ENCODE results near the gene SLF2.

The SLF2 gene

DNA sequence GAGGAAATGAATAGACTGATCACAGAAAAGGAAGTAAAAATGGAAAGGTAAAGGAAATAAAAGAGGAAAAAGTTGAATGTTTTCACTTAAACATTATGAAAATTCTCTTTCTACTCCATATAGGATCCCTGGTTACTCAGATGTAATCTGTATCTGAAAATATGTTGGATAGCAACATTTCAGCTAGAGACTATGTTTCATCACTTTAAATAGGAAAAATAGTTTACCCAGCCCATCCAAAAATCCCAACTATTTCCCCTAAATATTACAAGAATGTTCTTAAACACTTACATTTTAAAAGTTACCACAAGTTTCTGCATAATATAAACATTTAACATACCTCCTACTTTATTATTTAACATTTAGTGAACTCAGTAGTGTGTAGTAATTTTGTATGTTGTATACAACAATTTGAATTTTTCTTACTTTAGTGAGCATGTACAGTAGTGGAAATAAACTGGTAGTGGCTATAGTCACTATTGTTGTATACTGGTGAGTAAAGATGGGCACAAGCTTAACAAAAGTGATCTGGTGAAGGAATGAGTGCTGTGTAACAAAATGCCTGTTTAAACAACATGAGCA lies 27.1 kb downstream of the SLF2 start:
- TF ChIP-seq, protein P1, sequence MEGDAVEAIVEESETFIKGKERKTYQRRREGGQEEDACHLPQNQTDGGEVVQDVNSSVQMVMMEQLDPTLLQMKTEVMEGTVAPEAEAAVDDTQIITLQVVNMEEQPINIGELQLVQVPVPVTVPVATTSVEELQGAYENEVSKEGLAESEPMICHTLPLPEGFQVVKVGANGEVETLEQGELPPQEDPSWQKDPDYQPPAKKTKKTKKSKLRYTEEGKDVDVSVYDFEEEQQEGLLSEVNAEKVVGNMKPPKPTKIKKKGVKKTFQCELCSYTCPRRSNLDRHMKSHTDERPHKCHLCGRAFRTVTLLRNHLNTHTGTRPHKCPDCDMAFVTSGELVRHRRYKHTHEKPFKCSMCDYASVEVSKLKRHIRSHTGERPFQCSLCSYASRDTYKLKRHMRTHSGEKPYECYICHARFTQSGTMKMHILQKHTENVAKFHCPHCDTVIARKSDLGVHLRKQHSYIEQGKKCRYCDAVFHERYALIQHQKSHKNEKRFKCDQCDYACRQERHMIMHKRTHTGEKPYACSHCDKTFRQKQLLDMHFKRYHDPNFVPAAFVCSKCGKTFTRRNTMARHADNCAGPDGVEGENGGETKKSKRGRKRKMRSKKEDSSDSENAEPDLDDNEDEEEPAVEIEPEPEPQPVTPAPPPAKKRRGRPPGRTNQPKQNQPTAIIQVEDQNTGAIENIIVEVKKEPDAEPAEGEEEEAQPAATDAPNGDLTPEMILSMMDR (conservative IDR thresholded peaks at IDR 0.05), result no peak
- H3K27ac ChIP-seq, result no peak overlapping the region

DNA sequence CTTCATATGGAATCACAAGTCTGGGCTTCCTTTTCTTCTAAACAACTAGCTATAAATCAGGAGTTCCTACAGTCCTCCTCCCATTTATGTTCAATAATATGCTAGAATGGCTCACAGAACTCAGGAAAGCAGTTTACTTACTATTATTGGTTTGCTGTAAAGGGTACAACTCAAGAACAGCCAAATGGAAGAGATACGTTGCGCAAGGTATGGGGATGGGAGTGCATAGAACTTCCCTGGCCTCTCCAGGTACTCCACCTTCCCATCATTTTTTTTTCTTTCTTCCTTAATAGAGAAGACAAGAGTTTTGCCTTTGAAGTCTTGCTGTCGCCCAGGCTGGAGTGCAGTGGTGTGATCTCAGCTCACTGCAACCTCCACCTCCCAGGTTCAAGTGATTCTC lies 29.5 kb downstream of the SLF2 start:
- TF ChIP-seq, protein P1 (conservative IDR thresholded peaks at IDR 0.05), result no peak
- no peak overlapping the region for H3K27ac ChIP-seq

- H3K27ac ChIP-seq, result no peak overlapping the region
Observed at GRCh38 chr10:100943508-100943907, 30.7 kb downstream of the SLF2 start.

GRCh38 chr10:100945754-100946153 lies 33.0 kb downstream of the SLF2 start:
- TF ChIP-seq, protein P1 (conservative IDR thresholded peaks at IDR 0.05), result no peak

More at GRCh38 chr10:100943508-100943907, 30.7 kb downstream of the SLF2 start:
- TF ChIP-seq, protein P1 (conservative IDR thresholded peaks at IDR 0.05), result no peak

GRCh38 chr10:100948916-100949315 lies 36.2 kb downstream of the SLF2 start:
- TF ChIP-seq, protein P1 (conservative IDR thresholded peaks at IDR 0.05), result no peak

More at GRCh38 chr10:100945754-100946153, 33.0 kb downstream of the SLF2 start:
- H3K27ac ChIP-seq, result no peak overlapping the region

DNA sequence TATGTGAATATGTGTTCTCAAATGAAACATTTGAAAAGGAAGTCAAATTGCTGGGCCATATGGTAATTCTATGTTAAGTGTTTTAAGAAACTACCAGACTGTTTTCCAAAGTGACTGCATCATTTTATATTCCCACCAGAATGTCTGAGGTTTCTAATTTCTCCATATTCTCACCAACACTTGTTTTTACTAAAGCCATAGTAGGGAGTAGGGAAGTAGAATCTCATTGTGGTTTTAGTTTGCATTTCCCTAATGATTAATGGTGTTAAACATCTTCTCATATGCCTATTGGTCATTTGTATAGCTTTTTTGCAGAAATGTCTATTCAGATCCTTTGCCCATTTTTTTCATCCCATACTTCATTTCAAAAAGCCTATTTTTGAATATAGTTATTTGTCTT lies 47.5 kb downstream of the SLF2 start:
- no peak overlapping the region for H3K27ac ChIP-seq
- TF ChIP-seq, protein P1 (conservative IDR thresholded peaks at IDR 0.05), result no peak

More at GRCh38 chr10:100948916-100949315, 36.2 kb downstream of the SLF2 start:
- no peak overlapping the region for H3K27ac ChIP-seq

DNA sequence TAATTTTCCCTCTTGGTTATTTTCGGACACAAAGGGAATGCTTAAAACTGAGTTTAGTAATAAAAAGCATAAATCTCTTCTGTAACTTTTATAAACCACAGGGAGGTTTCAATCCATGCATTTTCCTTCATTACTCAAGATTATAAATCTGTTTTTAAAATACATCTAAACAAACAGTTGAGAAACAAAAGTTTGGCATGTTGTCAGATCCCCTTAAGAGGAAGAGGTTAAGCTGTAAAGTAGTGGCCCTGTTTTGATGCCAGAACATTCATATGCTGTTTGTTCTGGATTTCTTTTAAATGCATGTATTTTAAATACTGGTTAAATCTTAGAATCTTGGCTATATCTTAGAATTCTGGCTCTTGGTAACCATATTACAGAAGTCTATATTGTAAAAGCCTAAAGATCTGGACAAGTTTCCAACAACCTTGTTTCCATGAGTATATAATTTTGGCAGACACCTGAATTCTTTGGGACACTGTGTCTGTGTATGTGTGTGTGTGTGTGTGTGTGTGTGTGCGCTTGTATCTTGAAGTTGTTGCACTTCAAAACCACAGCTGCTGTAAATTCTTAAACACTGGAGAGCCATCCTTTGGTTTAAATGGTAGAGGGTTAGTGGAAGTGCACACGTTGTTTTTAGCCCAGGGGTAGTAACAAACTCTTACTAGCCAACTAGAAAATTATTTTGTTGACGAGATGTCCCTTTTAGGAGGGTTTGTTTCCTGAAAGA lies 49.8 kb downstream of the SLF2 start:
- H3K27ac ChIP-seq, result peak overlapping the region; percentile 3; the same call in 1 of the 2 replicates
- TF ChIP-seq, protein P1 (conservative IDR thresholded peaks at IDR 0.05), result no peak

All from VCaP (cell line).